T-cell (primary cell): Measurements from ENCODE around the gene LRCH1. TPM values are rescaled to one million over a fixed set of nuclear protein-coding genes. Genes with fewer than 3 reads are reported as not detected.

Source experiments
- ATAC-seq, 4 experiments: fragments of 200-7000 bp in 3 of 4; fragments of 150-1000 bp in 1 of 4; cut with Tn5 transposase; replicated peaks in 1 of 4; 1 replicate in 3 of 4; 2 replicates in 1 of 4; pipeline ENCODE4 v1.10.0; 2021; ENCODE audit warnings: moderate library complexity in 3 of 4, mild to moderate bottlenecking in 2 of 4, moderate number of reproducible peaks in 1 of 4
- CTCF ChIA-PET, 2 donors: fragments of 300-600 bp; sonication (Branson Sonifier 250); formaldehyde crosslinking; loops; one replicate each; lab custom pipeline; 2022; ENCODE audit warnings: antibody characterized with exemption in 2 of 2; lab: Charles Lee
- POLR2A ChIA-PET, 2 donors: fragments of 300-600 bp; sonication (Branson Sonifier 250); formaldehyde crosslinking; loops; one replicate each; lab custom pipeline; 2022; ENCODE audit warnings: antibody characterized with exemption in 2 of 2; lab: Charles Lee
- DNase-seq, 35 experiments: peaks; one replicate each; pipeline versions ENCODE4 v3.0.0 to v3.0.0-alpha.2; 2013 to 2023
- H3K27ac ChIP-seq: one replicate; pipeline ENCODE4 v1.5.1; 2013; ENCODE audit warnings: low read length
- H3K27me3 ChIP-seq, 2 experiments: replicated peaks in 1 of 2; 1 replicate in 1 of 2; 2 replicates in 1 of 2; pipeline versions ENCODE4 v1.6.1 to v1.7.0; 2013; ENCODE audit warnings: low read length in 1 of 2, mixed read lengths in 1 of 2; ENCODE audit not compliant: control insufficient read depth in 2 of 2, insufficient read depth in 2 of 2; ENCODE audit errors: extremely low read depth in 1 of 2
- H3K36me3 ChIP-seq, 2 donors: 1 replicate in 1 of 2; 2 replicates in 1 of 2; pipeline versions ENCODE4 v1.6.1 to v1.7.0; 2013; ENCODE audit warnings: low read length in 1 of 2; ENCODE audit not compliant: control insufficient read depth in 2 of 2, insufficient read depth in 1 of 2; ENCODE audit errors: extremely low read depth in 1 of 2
- H3K4me1 ChIP-seq, 2 experiments: 1 replicate in 1 of 2; 2 replicates in 1 of 2; pipeline versions ENCODE4 v1.6.1 to v1.7.0; 2013; ENCODE audit warnings: low read length in 2 of 2, mixed read lengths in 1 of 2; ENCODE audit not compliant: insufficient read depth in 2 of 2, control insufficient read depth in 1 of 2; ENCODE audit errors: extremely low read depth in 1 of 2
- H3K4me3 ChIP-seq, 2 donors: 1 replicate in 1 of 2; 2 replicates in 1 of 2; pipeline versions ENCODE4 v1.5.1 to v1.7.0; 2013; ENCODE audit warnings: mild to moderate bottlenecking in 2 of 2, low read length in 1 of 2, moderate library complexity in 1 of 2; ENCODE audit not compliant: control insufficient read depth in 1 of 2; ENCODE audit errors: extremely low read depth in 1 of 2
- H3K9me3 ChIP-seq: 2 replicates; pipeline ENCODE4 v1.7.0; 2013
- H3K27ac Mint-ChIP-seq, 2 donors: one replicate each; pipeline ENCODE4 v1.8.0; 2020 to 2021; ENCODE audit warnings: mild to moderate bottlenecking in 2 of 2, mixed read lengths in 2 of 2
- H3K27me3 Mint-ChIP-seq, 2 donors: one replicate each; pipeline ENCODE4 v1.8.0; 2021 to 2022; ENCODE audit warnings: mixed read lengths in 2 of 2
- H3K36me3 Mint-ChIP-seq: one replicate; pipeline ENCODE4 v1.8.0; 2021; ENCODE audit warnings: mixed read lengths
- H3K4me1 Mint-ChIP-seq, 3 donors: one replicate each; pipeline ENCODE4 v1.8.0; 2020 to 2022; ENCODE audit warnings: mixed read lengths in 3 of 3, mild to moderate bottlenecking in 1 of 3
- H3K4me3 Mint-ChIP-seq, 3 donors: one replicate each; pipeline ENCODE4 v1.8.0; 2020 to 2022; ENCODE audit warnings: mild to moderate bottlenecking in 3 of 3, mixed read lengths in 3 of 3, moderate library complexity in 3 of 3
- H3K9me3 Mint-ChIP-seq, 3 donors: one replicate each; pipeline ENCODE4 v1.8.0; 2020 to 2022; ENCODE audit warnings: mixed read lengths in 3 of 3
- WGBS: methylation state at CpG from one replicate; pipeline ENCODE4 v1.1.5; 2013; ENCODE audit warnings: missing lambda C conversion rate; ENCODE audit not compliant: insufficient coverage; 5-methylcytosine and 5-hydroxymethylcytosine counted together
- total RNA-seq, 35 experiments: library from RNA in 6 of 35; stranded (reverse) in 6 of 35; fragments of 120-200 nt in 1 of 35; gene quantifications; one replicate each; pipeline versions ENCODE4 v1.2.1 to v1.2.4 and lab custom pipeline; 2013 to 2026

The LRCH1 gene
- total RNA-seq, 5 donors from 2014 or later (not counting 1 experiment from before 2014, with no cell fraction given): 16.0 to 21.8 (median 17.9) TPM

DNA sequence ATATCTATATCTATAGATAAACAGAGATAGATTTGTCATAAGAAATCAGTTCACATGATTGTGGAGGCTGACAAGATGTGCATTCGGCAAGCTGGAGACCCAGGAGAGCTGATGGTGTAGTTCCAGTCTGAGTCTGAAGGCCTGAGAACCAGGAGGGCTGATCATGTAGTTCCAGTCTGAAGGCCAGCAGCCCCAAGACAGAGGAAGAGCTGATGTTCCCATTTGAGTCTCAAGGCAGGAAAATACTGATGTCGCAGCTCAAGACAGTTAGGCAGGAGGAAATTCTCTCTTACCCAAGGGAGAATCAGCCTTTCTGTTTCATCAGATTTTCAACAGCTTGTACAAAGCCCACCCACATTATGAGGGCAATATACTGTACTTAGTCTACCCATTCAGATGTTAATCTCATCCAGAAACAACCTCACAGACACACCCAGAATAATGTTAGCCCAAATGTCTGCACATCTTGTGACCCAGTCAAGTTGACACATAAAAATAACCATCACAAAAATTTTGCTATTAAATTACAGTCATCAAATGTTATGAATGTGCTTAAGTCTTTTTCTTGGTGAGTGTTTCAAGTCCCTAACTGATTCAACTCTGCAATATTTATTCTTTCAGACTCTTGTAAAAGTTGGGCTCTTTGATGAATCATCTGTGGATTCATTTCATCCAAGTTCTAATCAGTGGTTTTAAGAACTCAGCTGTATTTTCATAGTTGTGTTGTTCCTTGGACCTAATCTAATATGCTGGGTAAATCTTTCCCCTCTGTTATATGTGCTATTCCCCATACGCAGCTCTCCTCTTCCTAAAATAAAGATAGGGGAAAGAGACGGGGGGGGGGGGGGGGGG lies 22.7 kb upstream of the LRCH1 start:
- Mint-ChIP-seq H3K4me1 (no peaks in the 10 kb centered on the region), H3K4me3 (no peak overlapping the region), H3K27ac (no peak overlapping the region), H3K36me3 (no peaks in the 10 kb centered on the region), H3K9me3 (no peaks in the 10 kb centered on the region), H3K27me3 (peaks cover 4 to 6% of the 10 kb centered on the region in 2 donors)
- ChIA-PET CTCF (no interaction called here), POLR2A (interaction anchor here in 1 of 2 donors (0.7 kb wide), 1 partner anchor 176 kb away, joined by 6 read pairs; no protein-coding TSS in a partner anchor)
- no peak for DNase-seq
- H3K27me3 ChIP-seq: no peaks in the 10 kb centered on the region
- H3K36me3 ChIP-seq: no peaks in the 10 kb centered on the region
- H3K4me3 ChIP-seq: no peak overlapping the region
- no peak for ATAC-seq
- H3K4me1 ChIP-seq: no peaks in the 10 kb centered on the region
- no peaks in the 10 kb centered on the region for H3K9me3 ChIP-seq
- 100% methylated on average over 1 of the region's 4 CpGs for WGBS
- no peak overlapping the region for H3K27ac ChIP-seq

DNA sequence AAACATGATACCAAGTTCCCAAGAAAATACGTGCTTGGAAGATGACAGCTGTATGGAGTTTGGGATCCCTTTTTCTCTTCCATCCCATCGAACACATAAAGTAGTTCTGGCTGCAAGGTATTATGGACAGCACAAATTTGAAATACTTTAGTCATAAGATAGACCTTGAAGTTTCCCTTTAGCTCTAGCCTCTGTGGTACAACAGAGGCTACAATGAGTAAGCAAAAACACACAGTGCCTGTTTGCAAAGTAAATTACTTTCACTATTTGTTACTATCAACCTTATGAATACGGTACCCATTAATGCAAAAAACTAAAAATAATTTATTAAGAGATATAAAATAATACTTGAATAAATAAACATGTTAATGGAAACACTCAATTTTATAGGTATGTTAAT lies 21.0 kb upstream of the LRCH1 start:
- H3K36me3 Mint-ChIP-seq: no peaks in the 10 kb centered on the region
- no peak overlapping the region for H3K4me3 ChIP-seq
- H3K36me3 ChIP-seq: no peaks in the 10 kb centered on the region
- ChIA-PET CTCF (no interaction called here), POLR2A (interaction anchor here in 1 of 2 donors (0.5 kb wide), 1 partner anchor 151 kb away, joined by 3 read pairs; no protein-coding TSS in a partner anchor)
- ATAC-seq (no peak), DNase-seq (no peak)
- no peaks in the 10 kb centered on the region for H3K4me1 Mint-ChIP-seq
- WGBS: no CpG with 5 or more reads among the region's 3 CpGs
- H3K4me3 Mint-ChIP-seq: no peak overlapping the region
- H3K4me1 ChIP-seq: no peaks in the 10 kb centered on the region
- H3K9me3 ChIP-seq: no peaks in the 10 kb centered on the region
- no peak overlapping the region for H3K27ac ChIP-seq
- no peaks in the 10 kb centered on the region for H3K9me3 Mint-ChIP-seq
- H3K27me3 ChIP-seq: no peaks in the 10 kb centered on the region
- H3K27me3 Mint-ChIP-seq: no peaks in the 10 kb centered on the region
- H3K27ac Mint-ChIP-seq: no peak overlapping the region

DNA sequence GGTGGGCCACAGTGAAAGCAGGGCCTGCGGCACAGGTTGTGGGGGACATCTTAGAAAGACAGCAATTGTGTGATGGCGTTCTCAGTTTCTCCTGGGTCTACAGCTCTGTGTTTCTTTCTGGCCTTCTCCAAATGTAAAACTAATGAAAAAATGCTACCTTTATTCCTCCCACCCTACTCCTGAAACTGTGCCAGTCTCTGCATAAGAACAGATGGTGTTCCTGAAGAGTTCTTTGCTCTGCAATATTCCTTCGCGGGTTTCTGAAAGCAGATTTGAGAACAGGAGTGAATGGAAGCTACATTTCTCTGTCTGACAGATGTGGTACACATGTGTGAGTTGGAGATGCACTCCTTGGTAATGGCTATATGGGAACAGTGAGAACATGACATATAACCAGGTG lies 18.0 kb upstream of the LRCH1 start:
- no peaks in the 10 kb centered on the region for H3K27me3 Mint-ChIP-seq
- 80% methylated on average over 2 of the region's 4 CpGs for WGBS
- no peak overlapping the region for H3K27ac Mint-ChIP-seq
- no peaks in the 10 kb centered on the region for H3K9me3 Mint-ChIP-seq
- no peaks in the 10 kb centered on the region for H3K4me1 Mint-ChIP-seq
- H3K4me1 ChIP-seq: no peaks in the 10 kb centered on the region
- H3K27ac ChIP-seq: no peak overlapping the region
- POLR2A ChIA-PET: no interaction called here
- DNase-seq (no peak), ATAC-seq (no peak)
- no peaks in the 10 kb centered on the region for H3K9me3 ChIP-seq
- H3K4me3 Mint-ChIP-seq: no peak overlapping the region
- no peaks in the 10 kb centered on the region for H3K36me3 Mint-ChIP-seq
- CTCF ChIA-PET: no interaction called here
- no peaks in the 10 kb centered on the region for H3K36me3 ChIP-seq
- H3K27me3 ChIP-seq: no peaks in the 10 kb centered on the region
- H3K4me3 ChIP-seq: no peak overlapping the region

DNA sequence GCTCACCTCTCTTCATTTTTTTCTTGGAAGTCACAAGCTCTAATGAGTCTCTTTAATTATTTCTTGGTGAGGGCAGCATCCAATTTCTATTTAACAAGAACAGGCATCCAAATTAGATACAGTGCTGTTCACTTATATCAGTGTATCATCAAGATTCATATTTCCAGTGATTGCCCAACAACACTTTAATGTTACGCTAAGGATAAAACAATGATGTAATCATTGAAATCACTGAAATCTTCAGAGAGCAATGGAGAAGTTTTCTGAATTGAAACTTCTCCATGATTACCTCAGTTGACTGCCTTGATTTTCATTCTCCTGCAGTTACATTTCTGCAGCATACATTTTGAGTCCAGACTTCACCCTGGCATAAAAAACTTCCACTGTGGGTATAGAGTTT lies 17.1 kb upstream of the LRCH1 start:
- Histone ChIP-seq H3K27ac (no peak overlapping the region), H3K27me3 (no peaks in the 10 kb centered on the region), H3K36me3 (no peaks in the 10 kb centered on the region), H3K4me1 (no peaks in the 10 kb centered on the region), H3K9me3 (no peaks in the 10 kb centered on the region), H3K4me3 (no peak overlapping the region)
- ATAC-seq (no peak), DNase-seq (no peak)
- POLR2A ChIA-PET: no interaction called here
- Mint-ChIP-seq H3K36me3 (no peaks in the 10 kb centered on the region), H3K4me3 (no peak overlapping the region), H3K4me1 (no peaks in the 10 kb centered on the region), H3K27me3 (no peaks in the 10 kb centered on the region), H3K27ac (no peak overlapping the region), H3K9me3 (no peaks in the 10 kb centered on the region)
- CTCF ChIA-PET: no interaction called here
- WGBS: no CpG with 5 or more reads among the region's 1 CpG

DNA sequence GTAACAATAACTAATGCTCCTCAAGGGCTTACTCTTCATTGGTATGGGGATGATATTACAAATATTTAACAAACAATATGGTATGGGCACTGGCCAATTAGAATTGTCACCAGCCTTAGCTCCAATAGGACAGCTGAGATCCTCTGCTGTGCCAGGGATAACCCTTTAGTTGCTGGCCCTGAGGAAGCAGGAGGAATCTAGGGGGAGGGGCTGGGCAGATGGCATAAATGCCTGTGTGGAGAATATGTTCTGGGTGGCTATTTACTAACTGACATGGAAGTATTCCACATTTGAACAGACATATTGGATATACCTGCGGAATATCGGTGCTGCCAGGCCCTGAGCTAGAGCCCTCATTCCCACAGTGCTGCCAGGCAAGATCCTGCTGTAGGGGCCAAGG lies 16.6 kb upstream of the LRCH1 start:
- Mint-ChIP-seq H3K27ac (no peak overlapping the region), H3K27me3 (no peaks in the 10 kb centered on the region), H3K9me3 (no peaks in the 10 kb centered on the region), H3K36me3 (no peaks in the 10 kb centered on the region), H3K4me3 (no peak overlapping the region), H3K4me1 (no peaks in the 10 kb centered on the region)
- no peak overlapping the region for H3K4me3 ChIP-seq
- no peaks in the 10 kb centered on the region for H3K36me3 ChIP-seq
- DNase-seq (no peak), ATAC-seq (no peak)
- no peaks in the 10 kb centered on the region for H3K9me3 ChIP-seq
- H3K27me3 ChIP-seq: no peaks in the 10 kb centered on the region
- POLR2A ChIA-PET: no interaction called here
- no peak overlapping the region for H3K27ac ChIP-seq
- H3K4me1 ChIP-seq: no peaks in the 10 kb centered on the region
- CTCF ChIA-PET: no interaction called here
- 100% methylated on average over 2 of the region's 2 CpGs for WGBS

DNA sequence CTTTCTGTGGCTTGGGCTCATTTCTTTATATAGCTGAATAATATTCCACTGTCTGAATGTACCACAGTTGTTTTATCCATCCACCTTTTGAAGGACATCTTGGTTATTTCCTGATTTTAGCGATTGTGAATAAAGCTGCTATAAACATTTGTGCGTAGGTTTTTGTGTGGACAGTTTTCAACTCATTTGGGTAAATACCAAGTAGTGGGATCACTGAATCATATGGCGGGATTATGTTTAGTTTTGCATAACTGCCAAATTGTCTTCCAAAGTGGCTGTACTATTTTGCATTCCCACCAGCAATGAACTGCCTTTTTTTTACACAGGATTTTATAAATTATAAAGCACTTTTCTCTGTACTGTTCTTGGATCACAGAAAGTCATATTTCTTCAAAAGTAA lies 13.7 kb upstream of the LRCH1 start:
- POLR2A ChIA-PET: no interaction called here
- WGBS: 100% methylated on average over 1 of the region's 3 CpGs

More for the DNA sequence above, 13.7 kb upstream of the LRCH1 start:
- DNase-seq (no peak), ATAC-seq (no peak)
- Mint-ChIP-seq H3K4me3 (no peak overlapping the region), H3K27me3 (no peaks in the 10 kb centered on the region), H3K4me1 (peaks cover 0 to 4% (median 0%) of the 10 kb centered on the region in 3 donors), H3K9me3 (no peaks in the 10 kb centered on the region), H3K27ac (no peak overlapping the region), H3K36me3 (no peaks in the 10 kb centered on the region)
- CTCF ChIA-PET: interaction anchor here in 1 of 2 donors (0.7 to 1.7 kb wide), 2 partner anchors 13 to 31 kb away, joined by 4 to 7 read pairs; no protein-coding TSS in a partner anchor
- Histone ChIP-seq H3K36me3 (no peaks in the 10 kb centered on the region), H3K4me3 (no peak overlapping the region), H3K27me3 (no peaks in the 10 kb centered on the region), H3K9me3 (no peaks in the 10 kb centered on the region), H3K27ac (no peak overlapping the region), H3K4me1 (no peaks in the 10 kb centered on the region)
